SJCRH30 (cell line): ENCODE results near the gene PKD2L1. TPM values are rescaled to one million over a fixed set of nuclear protein-coding genes. Genes with fewer than 3 reads are reported as not detected.

Source experiments
- DNase-seq, 2 experiments: peaks; one replicate each; pipeline ENCODE4 v3.0.0-alpha.2; 2015 to 2020
- H3K27ac ChIP-seq: fragments of 250-450 bp; sonication (Bioruptor Pico); 2 replicates; pipeline ENCODE4 v1.5.1; 2020; ENCODE audit warnings: mild to moderate bottlenecking, moderate library complexity
- H3K27me3 ChIP-seq: fragments of 250-450 bp; sonication (Bioruptor Pico); 2 replicates; pipeline ENCODE4 v1.5.1; 2020; ENCODE audit warnings: mild to moderate bottlenecking, moderate library complexity
- H3K36me3 ChIP-seq: fragments of 250-450 bp; sonication (Bioruptor Pico); 2 replicates; pipeline ENCODE4 v1.5.1; 2020; ENCODE audit warnings: mild to moderate bottlenecking, moderate library complexity
- H3K4me1 ChIP-seq: fragments of 250-450 bp; sonication (Bioruptor Pico); 2 replicates; pipeline ENCODE4 v1.5.1; 2020; ENCODE audit warnings: mild to moderate bottlenecking, moderate library complexity
- H3K4me3 ChIP-seq: fragments of 250-450 bp; sonication (Bioruptor Pico); 2 replicates; pipeline ENCODE4 v1.5.1; 2020; ENCODE audit warnings: mild to moderate bottlenecking, moderate library complexity
- H3K9me3 ChIP-seq: fragments of 250-450 bp; sonication (Bioruptor Pico); replicated peaks from 2 replicates; pipeline ENCODE4 v1.5.1; 2020; ENCODE audit warnings: mild to moderate bottlenecking, moderate library complexity
- total RNA-seq: library from RNA; depleted of rRNA; stranded (reverse); fragments of >200 nt; shearing (Covaris generic); gene quantifications from 2 replicates; pipeline ENCODE4 v1.2.3, GENCODE V29; 2014

The PKD2L1 gene
- total RNA-seq, 1 experiment from 2014 or later = not detected

- DNase-seq = no peak
- no peaks in the 10 kb centered on the region; the same call in 1 of the 2 replicates for H3K4me1 ChIP-seq
Measured at GRCh38 chr10:100362570-100363496, 32.8 kb upstream of the PKD2L1 start.

GRCh38 chr10:100360234-100360633, 30.2 kb upstream of the PKD2L1 start:
- no peak overlapping the region for H3K27ac ChIP-seq
- H3K36me3 ChIP-seq = peaks cover 81% of the 10 kb centered on the region
- peaks cover 6% of the 10 kb centered on the region; the same call in 1 of the 2 replicates for H3K4me1 ChIP-seq
- H3K4me3 ChIP-seq = no peak overlapping the region
- H3K9me3 ChIP-seq = no peaks in the 10 kb centered on the region
- H3K27me3 ChIP-seq = no peaks in the 10 kb centered on the region
- no peak for DNase-seq

More at GRCh38 chr10:100362570-100363496, 32.8 kb upstream of the PKD2L1 start:
- Histone ChIP-seq H3K27ac (no peak overlapping the region), H3K4me3 (no peak overlapping the region), H3K9me3 (no peaks in the 10 kb centered on the region), H3K27me3 (no peaks in the 10 kb centered on the region), H3K36me3 (peaks cover 55% of the 10 kb centered on the region)

GRCh38 chr10:100359529-100360150, 29.6 kb upstream of the PKD2L1 start:
- Histone ChIP-seq H3K9me3 (no peaks in the 10 kb centered on the region), H3K4me3 (no peak overlapping the region), H3K36me3 (peaks cover 87% of the 10 kb centered on the region), H3K27ac (no peak overlapping the region), H3K27me3 (no peaks in the 10 kb centered on the region), H3K4me1 (peaks cover 6% of the 10 kb centered on the region; the same call in 1 of the 2 replicates)
- no peak for DNase-seq

GRCh38 chr10:100359030-100359432, 29.0 kb upstream of the PKD2L1 start:
- Histone ChIP-seq H3K27me3 (no peaks in the 10 kb centered on the region), H3K9me3 (no peaks in the 10 kb centered on the region), H3K27ac (no peak overlapping the region), H3K36me3 (peaks cover 91% of the 10 kb centered on the region), H3K4me1 (peaks cover 6% of the 10 kb centered on the region; the same call in 1 of the 2 replicates), H3K4me3 (no peak overlapping the region)
- DNase-seq = no peak

GRCh38 chr10:100357059-100357858, 27.2 kb upstream of the PKD2L1 start:
- Histone ChIP-seq H3K9me3 (no peaks in the 10 kb centered on the region), H3K4me1 (peaks cover 6% of the 10 kb centered on the region; the same call in 1 of the 2 replicates), H3K36me3 (peaks cover 95% of the 10 kb centered on the region), H3K27me3 (no peaks in the 10 kb centered on the region), H3K4me3 (no peak overlapping the region), H3K27ac (no peak overlapping the region)
- DNase-seq = no peak

- H3K27ac ChIP-seq = no peak overlapping the region
- H3K36me3 ChIP-seq = peaks cover 95% of the 10 kb centered on the region
Measured at GRCh38 chr10:100356067-100357017, 26.3 kb upstream of the PKD2L1 start.

GRCh38 chr10:100355086-100355485, 25.1 kb upstream of the PKD2L1 start:
- Histone ChIP-seq H3K27ac (no peak overlapping the region), H3K36me3 (peaks cover 96% of the 10 kb centered on the region), H3K27me3 (no peaks in the 10 kb centered on the region), H3K4me1 (peaks cover 14% of the 10 kb centered on the region; the same call in 1 of the 2 replicates), H3K9me3 (no peaks in the 10 kb centered on the region), H3K4me3 (no peak overlapping the region)
- no peak for DNase-seq

More at GRCh38 chr10:100356067-100357017, 26.3 kb upstream of the PKD2L1 start:
- Histone ChIP-seq H3K4me1 (peaks cover 6% of the 10 kb centered on the region; the same call in 1 of the 2 replicates), H3K9me3 (no peaks in the 10 kb centered on the region), H3K4me3 (no peak overlapping the region), H3K27me3 (no peaks in the 10 kb centered on the region)
- DNase-seq = no peak

GRCh38 chr10:100353770-100354485, 23.9 kb upstream of the PKD2L1 start:
- no peak for DNase-seq
- Histone ChIP-seq H3K36me3 (peaks cover 96% of the 10 kb centered on the region), H3K9me3 (no peaks in the 10 kb centered on the region), H3K27ac (no peak overlapping the region), H3K4me1 (peaks cover 21% of the 10 kb centered on the region), H3K27me3 (no peaks in the 10 kb centered on the region), H3K4me3 (no peak overlapping the region)

- H3K4me3 ChIP-seq = no peak overlapping the region
- no peak overlapping the region for H3K27ac ChIP-seq
- H3K9me3 ChIP-seq = no peaks in the 10 kb centered on the region
- peaks cover 17% of the 10 kb centered on the region for H3K4me1 ChIP-seq
- H3K36me3 ChIP-seq = peaks cover 79% of the 10 kb centered on the region
- DNase-seq = no peak
- H3K27me3 ChIP-seq = no peaks in the 10 kb centered on the region
Measured at GRCh38 chr10:100350914-100351485, 21.0 kb upstream of the PKD2L1 start.

- no peaks in the 10 kb centered on the region for H3K27me3 ChIP-seq
- peaks cover 66% of the 10 kb centered on the region for H3K36me3 ChIP-seq
- peak in 1 of 2 experiments; percentile 51 for DNase-seq
- no peak overlapping the region for H3K27ac ChIP-seq
- H3K4me1 ChIP-seq = peaks cover 22% of the 10 kb centered on the region
- H3K4me3 ChIP-seq = no peak overlapping the region
- H3K9me3 ChIP-seq = no peaks in the 10 kb centered on the region
Measured at GRCh38 chr10:100349672-100350071, 19.6 kb upstream of the PKD2L1 start.

- no peak for DNase-seq
- Histone ChIP-seq H3K27ac (no peak overlapping the region), H3K27me3 (no peaks in the 10 kb centered on the region), H3K4me1 (peaks cover 22% of the 10 kb centered on the region), H3K9me3 (no peaks in the 10 kb centered on the region), H3K4me3 (no peak overlapping the region; the same call in 1 of the 2 replicates), H3K36me3 (peaks cover 60% of the 10 kb centered on the region)
Measured at GRCh38 chr10:100349087-100349486, 19.1 kb upstream of the PKD2L1 start.

GRCh38 chr10:100348389-100348927, 18.4 kb upstream of the PKD2L1 start:
- Histone ChIP-seq H3K4me1 (peaks cover 22% of the 10 kb centered on the region), H3K36me3 (peaks cover 54% of the 10 kb centered on the region), H3K4me3 (peak overlapping the region; percentile 88), H3K9me3 (no peaks in the 10 kb centered on the region), H3K27ac (no peak overlapping the region), H3K27me3 (no peaks in the 10 kb centered on the region)
- DNase-seq = no peak
